Measurements from ENCODE around the gene CDH8.

Gene CDH8

DNA sequence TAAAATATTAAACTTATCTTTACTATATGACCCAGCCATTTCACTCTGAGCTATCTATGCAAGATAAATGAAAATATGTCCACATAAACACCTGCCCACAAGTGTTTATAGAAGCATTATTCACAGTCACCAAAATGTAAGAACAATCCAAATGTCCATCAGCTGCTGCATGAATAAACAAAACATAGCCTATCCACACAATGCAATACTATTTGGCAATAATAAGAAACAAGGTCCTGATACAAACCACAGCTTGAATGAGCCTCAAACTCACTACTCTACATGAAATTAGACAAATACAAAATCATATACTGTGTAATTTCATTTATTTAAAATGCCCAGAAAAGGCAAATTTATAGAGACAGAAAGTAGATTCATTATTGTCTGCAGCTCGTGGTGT, 355.1 kb downstream of the CDH8 start:
- TF ChIP-seq, protein P1, sequence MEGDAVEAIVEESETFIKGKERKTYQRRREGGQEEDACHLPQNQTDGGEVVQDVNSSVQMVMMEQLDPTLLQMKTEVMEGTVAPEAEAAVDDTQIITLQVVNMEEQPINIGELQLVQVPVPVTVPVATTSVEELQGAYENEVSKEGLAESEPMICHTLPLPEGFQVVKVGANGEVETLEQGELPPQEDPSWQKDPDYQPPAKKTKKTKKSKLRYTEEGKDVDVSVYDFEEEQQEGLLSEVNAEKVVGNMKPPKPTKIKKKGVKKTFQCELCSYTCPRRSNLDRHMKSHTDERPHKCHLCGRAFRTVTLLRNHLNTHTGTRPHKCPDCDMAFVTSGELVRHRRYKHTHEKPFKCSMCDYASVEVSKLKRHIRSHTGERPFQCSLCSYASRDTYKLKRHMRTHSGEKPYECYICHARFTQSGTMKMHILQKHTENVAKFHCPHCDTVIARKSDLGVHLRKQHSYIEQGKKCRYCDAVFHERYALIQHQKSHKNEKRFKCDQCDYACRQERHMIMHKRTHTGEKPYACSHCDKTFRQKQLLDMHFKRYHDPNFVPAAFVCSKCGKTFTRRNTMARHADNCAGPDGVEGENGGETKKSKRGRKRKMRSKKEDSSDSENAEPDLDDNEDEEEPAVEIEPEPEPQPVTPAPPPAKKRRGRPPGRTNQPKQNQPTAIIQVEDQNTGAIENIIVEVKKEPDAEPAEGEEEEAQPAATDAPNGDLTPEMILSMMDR (IDR thresholded peaks at IDR 0.05; ENCODE audit: low read depth, low read length) = no peak
- H3K4me3 ChIP-seq (ENCODE audit: low read depth, low read length) = no peak overlapping the region

GRCh38 chr16:61678182-61678581, 358.1 kb downstream of the CDH8 start:
- no peak overlapping the region for H3K4me3 ChIP-seq (ENCODE audit: low read depth, low read length)
- TF ChIP-seq, protein P1 (IDR thresholded peaks at IDR 0.05; ENCODE audit: low read depth, low read length) = no peak

DNA sequence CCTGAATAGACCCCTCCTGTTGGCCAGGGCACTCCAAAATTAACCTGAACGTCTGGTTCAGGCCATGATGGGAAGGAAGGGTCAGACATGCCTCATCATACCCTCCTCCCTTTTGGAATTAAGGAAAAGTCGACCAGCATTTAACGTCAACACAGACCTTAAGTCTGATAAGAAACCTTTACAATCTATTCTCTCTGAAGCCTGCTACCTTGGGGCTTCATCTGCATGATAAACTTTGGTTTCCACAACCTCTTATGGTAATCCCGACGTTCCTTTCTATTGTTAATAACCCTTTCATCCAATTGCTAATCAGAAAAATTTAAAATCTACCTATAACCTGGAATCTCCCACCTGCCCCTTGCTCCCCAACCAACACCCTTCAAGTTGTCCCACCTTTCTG, 358.5 kb downstream of the CDH8 start:
- TF ChIP-seq, protein P1 (IDR thresholded peaks at IDR 0.05; ENCODE audit: low read depth, low read length) = no peak
- no peak overlapping the region for H3K4me3 ChIP-seq (ENCODE audit: low read depth, low read length)

GRCh38 chr16:61676740-61677139, 359.5 kb downstream of the CDH8 start:
- no peak overlapping the region for H3K4me3 ChIP-seq (ENCODE audit: low read depth, low read length)
- TF ChIP-seq, protein P1 (IDR thresholded peaks at IDR 0.05; ENCODE audit: low read depth, low read length) = no peak

DNA sequence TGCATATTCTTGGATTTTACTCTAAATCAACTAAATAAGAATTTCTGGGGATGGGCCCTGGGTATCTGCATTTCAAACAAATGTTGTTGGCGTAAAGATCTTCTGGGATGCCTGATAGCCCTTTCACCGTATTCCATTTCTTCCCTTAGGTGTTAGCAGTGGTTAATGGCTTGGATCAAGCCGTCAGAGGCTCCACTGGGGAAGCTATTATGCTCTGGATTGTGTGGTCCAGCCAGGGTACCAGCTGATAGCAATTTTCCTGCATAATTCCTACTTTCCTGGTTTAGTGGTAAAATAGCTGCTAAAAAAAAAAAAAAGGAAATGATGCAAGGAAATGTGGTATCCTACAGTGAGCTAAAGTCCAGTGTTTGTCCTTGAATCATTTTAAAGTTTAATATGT, 365.1 kb downstream of the CDH8 start:
- no peak overlapping the region for H3K4me3 ChIP-seq (ENCODE audit: low read depth, low read length)
- TF ChIP-seq, protein P1 (IDR thresholded peaks at IDR 0.05; ENCODE audit: low read depth, low read length) = no peak

- H3K4me3 ChIP-seq (ENCODE audit: low read depth, low read length) = no peak overlapping the region
- TF ChIP-seq, protein P1 (IDR thresholded peaks at IDR 0.05; ENCODE audit: low read depth, low read length) = no peak
These were observed 370.7 kb downstream of the CDH8 start for GRCh38 chr16:61665512-61665911.

DNA sequence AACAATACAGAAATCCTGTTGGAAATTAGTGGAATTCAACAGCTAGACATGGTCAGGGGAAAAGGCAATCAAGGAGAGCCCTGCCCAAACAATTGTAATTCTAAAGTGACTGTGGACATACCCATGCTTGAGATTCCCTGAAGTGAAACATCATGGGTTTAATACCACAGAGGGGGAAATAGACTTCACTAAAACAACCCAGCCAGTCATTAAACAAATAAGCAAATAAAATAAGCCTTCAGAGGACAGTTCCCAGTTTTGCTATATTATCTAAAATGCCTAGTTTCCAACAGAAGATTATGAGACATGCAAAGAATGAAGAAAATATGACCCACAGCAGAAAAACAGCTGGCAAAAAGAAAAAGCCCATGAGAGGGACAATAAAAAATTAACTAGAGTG, 376.3 kb downstream of the CDH8 start:
- TF ChIP-seq, protein P1 (IDR thresholded peaks at IDR 0.05; ENCODE audit: low read depth, low read length) = no peak

More for the DNA sequence above, 376.3 kb downstream of the CDH8 start:
- no peak overlapping the region for H3K4me3 ChIP-seq (ENCODE audit: low read depth, low read length)
